GM12891 (cell line): Measurements from ENCODE around the gene TRPM3.

Experiments
- DNase-seq: peaks from one replicate; pipeline ENCODE4 v3.0.0; 2011; ENCODE audit warnings: low spot score; ENCODE audit not compliant: insufficient read length
- FAIRE-seq: peaks from 2 replicates; lab custom pipeline; 2011; peaks lifted over from hg19 to GRCh38; lab: Jason Lieb, UNC
- PAX5 ChIP-seq: IDR thresholded peaks from 2 replicates; pipeline ENCODE4 v1.6.1; 2011; ENCODE audit warnings: low read length, moderate library complexity, mild to moderate bottlenecking; ENCODE audit not compliant: insufficient read depth, severe bottlenecking
- POLR2A ChIP-seq: IDR thresholded peaks from 2 replicates; pipeline ENCODE4 v1.6.1; 2011; ENCODE audit warnings: low read depth, low read length, control low read depth
- POLR2AphosphoS5 ChIP-seq: IDR thresholded peaks from 2 replicates; pipeline ENCODE4 v1.6.1; 2011; ENCODE audit warnings: low read depth, low read length, control low read depth
- POU2F2 ChIP-seq: IDR thresholded peaks from 2 replicates; pipeline ENCODE4 v1.6.1; 2011; ENCODE audit warnings: low read depth, mild to moderate bottlenecking, control low read depth, low read length, moderate library complexity
- SPI1 ChIP-seq: IDR thresholded peaks from 2 replicates; pipeline ENCODE4 v1.6.1; 2011; ENCODE audit warnings: low read depth, low read length, control low read depth
- TAF1 ChIP-seq: IDR thresholded peaks from 2 replicates; pipeline ENCODE4 v1.6.1; 2011; ENCODE audit warnings: low read depth, low read length, control low read depth

Gene TRPM3

GRCh38 chr9:70940605-70941004 is 180.8 kb downstream of the TRPM3 start:
- TF ChIP-seq TAF1 = no peak
- DNase-seq (no peak), FAIRE-seq (no peak)

GRCh38 chr9:70936536-70936935 is 184.9 kb downstream of the TRPM3 start:
- no peak for TF ChIP-seq TAF1
- no peak for TF ChIP-seq POLR2AphosphoS5
- no peak for TF ChIP-seq PAX5
- no peak for TF ChIP-seq SPI1
- no peak for TF ChIP-seq POLR2A
- DNase-seq (no peak), FAIRE-seq (no peak)

- DNase-seq (no peak), FAIRE-seq (no peak)
- TF ChIP-seq POLR2AphosphoS5 = no peak
- no peak for TF ChIP-seq POU2F2
- no peak for TF ChIP-seq SPI1
- TF ChIP-seq TAF1 = no peak
- TF ChIP-seq POLR2A = no peak
- TF ChIP-seq PAX5 = no peak
These were observed 185.6 kb downstream of the TRPM3 start for GRCh38 chr9:70935856-70936255.

- DNase-seq = no peak
- FAIRE-seq = no peak
- TF ChIP-seq POLR2A (no peak), PAX5 (no peak), POLR2AphosphoS5 (no peak), TAF1 (no peak), POU2F2 (no peak), SPI1 (no peak)
These were observed 186.8 kb downstream of the TRPM3 start for GRCh38 chr9:70934642-70935041.

- FAIRE-seq (no peak), DNase-seq (no peak)
- TF ChIP-seq POLR2A = no peak
- no peak for TF ChIP-seq PAX5
- no peak for TF ChIP-seq POLR2AphosphoS5
- no peak for TF ChIP-seq TAF1
- TF ChIP-seq SPI1 = no peak
- TF ChIP-seq POU2F2 = no peak
These were observed 188.1 kb downstream of the TRPM3 start for GRCh38 chr9:70933321-70933720.

- TF ChIP-seq TAF1 = no peak
- TF ChIP-seq POLR2AphosphoS5 = no peak
- TF ChIP-seq POU2F2 = no peak
- no peak for TF ChIP-seq PAX5
- no peak for TF ChIP-seq POLR2A
- no peak for TF ChIP-seq SPI1
- FAIRE-seq (no peak), DNase-seq (no peak)
These were observed 189.3 kb downstream of the TRPM3 start for GRCh38 chr9:70932097-70932496.

- TF ChIP-seq POLR2AphosphoS5 (no peak), PAX5 (no peak), TAF1 (no peak), POU2F2 (no peak)
- FAIRE-seq (no peak), DNase-seq (no peak)
These were observed 193.9 kb downstream of the TRPM3 start for GRCh38 chr9:70927530-70927929.

- FAIRE-seq (peak; percentile 87), DNase-seq (peak; percentile 8)
- TF ChIP-seq TAF1 (no peak), POU2F2 (no peak), PAX5 (no peak), SPI1 (no peak), POLR2A (no peak), POLR2AphosphoS5 (no peak)
These were observed 196.4 kb downstream of the TRPM3 start for GRCh38 chr9:70924895-70925547.

- DNase-seq (no peak), FAIRE-seq (no peak)
- TF ChIP-seq TAF1 (no peak), PAX5 (no peak), POU2F2 (no peak), POLR2AphosphoS5 (no peak), SPI1 (no peak), POLR2A (no peak)
These were observed 197.0 kb downstream of the TRPM3 start for GRCh38 chr9:70924380-70924779.

GRCh38 chr9:70923961-70924360 is 197.5 kb downstream of the TRPM3 start:
- TF ChIP-seq PAX5 (no peak), POLR2AphosphoS5 (no peak), POLR2A (no peak), POU2F2 (no peak), TAF1 (no peak), SPI1 (no peak)
- no peak for DNase-seq
- no peak for FAIRE-seq

GRCh38 chr9:70921136-70921535 is 200.3 kb downstream of the TRPM3 start:
- no peak for TF ChIP-seq PAX5
- TF ChIP-seq POLR2A = no peak
- no peak for TF ChIP-seq TAF1
- no peak for TF ChIP-seq POLR2AphosphoS5
- TF ChIP-seq POU2F2 = no peak
- TF ChIP-seq SPI1 = no peak
- no peak for FAIRE-seq
- DNase-seq = no peak
